ENCODE data around the gene CYP2A6. TPM values are rescaled to one million over a fixed set of nuclear protein-coding genes. Genes with fewer than 3 reads are reported as not detected.
"Not testable (repeated sequence)": the region's sequence is repeated elsewhere in the genome, so short reads cannot be mapped to it uniquely, and the experiment has no call there.

CYP2A6 gene
- total RNA-seq, 1 experiment from 2014 or later = not detected

- H3K79me2 ChIP-seq (ENCODE audit: low read depth) = no peaks in the 10 kb centered on the region
- H3K4me1 ChIP-seq (replicated peaks; ENCODE audit: insufficient read depth) = peaks cover 17% of the 10 kb centered on the region
- CTCF ChIA-PET = interaction anchor here (1.5 kb wide), 1 partner anchor 13 kb away, joined by 5 read pairs; no protein-coding TSS in a partner anchor
- no peak overlapping the region for H2AFZ ChIP-seq
- intact Hi-C loops (cut with micrococcal nuclease; ENCODE audit: unreplicated experiment) = loop anchor here (2.0 kb wide), 1 partner anchor 131 kb away; no protein-coding TSS in a partner anchor
- no peaks in the 10 kb centered on the region for H4K20me1 ChIP-seq (ENCODE audit: insufficient read depth)
- peaks cover 19% of the 10 kb centered on the region for H3F3A ChIP-seq (ENCODE audit: insufficient read depth, low read depth)
- no peak overlapping the region for H3K4me3 ChIP-seq
- peak overlapping the region; percentile 46 for H3K4me2 ChIP-seq
- no peaks in the 10 kb centered on the region for H3K9me2 ChIP-seq (ENCODE audit: insufficient read depth)
- peak overlapping the region; percentile 71 for H3K27ac ChIP-seq
- H3K9me3 ChIP-seq (ENCODE audit: insufficient read depth, low read depth) = no peaks in the 10 kb centered on the region
- peak; percentile 49 to 98 for DNase-seq
- H3K27me3 ChIP-seq (ENCODE audit: insufficient read depth, low read depth) = no peaks in the 10 kb centered on the region
- POLR2A ChIA-PET (ENCODE audit: unreplicated experiment) = interaction anchor here (0.6 to 0.7 kb wide), 2 partner anchors 33 to 532 kb away, joined by 4 read pairs; partner anchors contain the start of gene EGLN2
- no peaks in the 10 kb centered on the region for H3K36me3 ChIP-seq (ENCODE audit: low read depth)
- TF ChIP-seq EZH2 (IDR thresholded peaks at IDR 0.05; ENCODE audit: low read depth) = no peak
- TF ChIP-seq, protein P1, sequence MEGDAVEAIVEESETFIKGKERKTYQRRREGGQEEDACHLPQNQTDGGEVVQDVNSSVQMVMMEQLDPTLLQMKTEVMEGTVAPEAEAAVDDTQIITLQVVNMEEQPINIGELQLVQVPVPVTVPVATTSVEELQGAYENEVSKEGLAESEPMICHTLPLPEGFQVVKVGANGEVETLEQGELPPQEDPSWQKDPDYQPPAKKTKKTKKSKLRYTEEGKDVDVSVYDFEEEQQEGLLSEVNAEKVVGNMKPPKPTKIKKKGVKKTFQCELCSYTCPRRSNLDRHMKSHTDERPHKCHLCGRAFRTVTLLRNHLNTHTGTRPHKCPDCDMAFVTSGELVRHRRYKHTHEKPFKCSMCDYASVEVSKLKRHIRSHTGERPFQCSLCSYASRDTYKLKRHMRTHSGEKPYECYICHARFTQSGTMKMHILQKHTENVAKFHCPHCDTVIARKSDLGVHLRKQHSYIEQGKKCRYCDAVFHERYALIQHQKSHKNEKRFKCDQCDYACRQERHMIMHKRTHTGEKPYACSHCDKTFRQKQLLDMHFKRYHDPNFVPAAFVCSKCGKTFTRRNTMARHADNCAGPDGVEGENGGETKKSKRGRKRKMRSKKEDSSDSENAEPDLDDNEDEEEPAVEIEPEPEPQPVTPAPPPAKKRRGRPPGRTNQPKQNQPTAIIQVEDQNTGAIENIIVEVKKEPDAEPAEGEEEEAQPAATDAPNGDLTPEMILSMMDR (conservative IDR thresholded peaks at IDR 0.05) = no peak
- BruUV-seq (replicated peaks) = no TSS peak
Observed at GRCh38 chr19:40831502-40832430, 18.5 kb downstream of the CYP2A6 start.

- BruUV-seq (replicated peaks); H3K4me3 ChIP-seq; H3K79me2 ChIP-seq (ENCODE audit: low read depth); H3K27ac ChIP-seq; intact Hi-C loops (cut with micrococcal nuclease; ENCODE audit: unreplicated experiment); H3K9me3 ChIP-seq (ENCODE audit: insufficient read depth, low read depth); H4K20me1 ChIP-seq (ENCODE audit: insufficient read depth); H3K4me2 ChIP-seq; H3K36me3 ChIP-seq (ENCODE audit: low read depth); H2AFZ ChIP-seq; H3K9me2 ChIP-seq (ENCODE audit: insufficient read depth); POLR2A ChIA-PET (ENCODE audit: unreplicated experiment); H3K27me3 ChIP-seq (ENCODE audit: insufficient read depth, low read depth); DNase-seq: not testable (repeated sequence)
- peaks cover 19% of the 10 kb centered on the region for H3F3A ChIP-seq (ENCODE audit: insufficient read depth, low read depth)
- peaks cover 17% of the 10 kb centered on the region for H3K4me1 ChIP-seq (replicated peaks; ENCODE audit: insufficient read depth)
- CTCF ChIA-PET = interaction anchor here (1.5 kb wide), 1 partner anchor 12 kb away, joined by 5 read pairs; no protein-coding TSS in a partner anchor
Observed at GRCh38 chr19:40830741-40831140, 19.5 kb downstream of the CYP2A6 start.

GRCh38 chr19:40829205-40829604 is 21.0 kb downstream of the CYP2A6 start:
- Histone ChIP-seq H3K4me2 (no peak overlapping the region), H3K36me3 (ENCODE audit: low read depth) (no peaks in the 10 kb centered on the region), H3F3A (ENCODE audit: insufficient read depth, low read depth) (peaks cover 19% of the 10 kb centered on the region), H2AFZ (no peak overlapping the region), H4K20me1 (ENCODE audit: insufficient read depth) (no peaks in the 10 kb centered on the region), H3K79me2 (ENCODE audit: low read depth) (no peaks in the 10 kb centered on the region), H3K27me3 (ENCODE audit: insufficient read depth, low read depth) (no peaks in the 10 kb centered on the region), H3K27ac (no peak overlapping the region), H3K4me3 (no peak overlapping the region), H3K9me3 (ENCODE audit: insufficient read depth, low read depth) (no peaks in the 10 kb centered on the region), H3K4me1 (replicated peaks; ENCODE audit: insufficient read depth) (peaks cover 17% of the 10 kb centered on the region), H3K9me2 (ENCODE audit: insufficient read depth) (no peaks in the 10 kb centered on the region)
- ChIA-PET POLR2A (ENCODE audit: unreplicated experiment) (no interaction called here), CTCF (no interaction called here)
- no peak for DNase-seq
- BruUV-seq (replicated peaks) = no TSS peak
- no peak for TF ChIP-seq EZH2 (IDR thresholded peaks at IDR 0.05; ENCODE audit: low read depth)
- intact Hi-C loops (cut with micrococcal nuclease; ENCODE audit: unreplicated experiment) = no loop called here

Measured in PC-9 (cell line).